HL-60 (cell line): Measurements from ENCODE around the gene HS3ST4.

Source experiments
- DNase-seq, 2 experiments: peaks; one replicate each; pipeline ENCODE4 v3.0.0-alpha.2; 2010 to 2020; ENCODE audit warnings: low read depth in 1 of 2, low spot score in 1 of 2
- H3K27ac ChIP-seq: fragments of 250-450 bp; sonication (Bioruptor Pico); replicated peaks from 2 replicates; pipeline ENCODE4 v1.5.1; 2020; ENCODE audit warnings: mild to moderate bottlenecking, moderate library complexity
- H3K27me3 ChIP-seq: fragments of 250-450 bp; sonication (Bioruptor Pico); 2 replicates; pipeline ENCODE4 v1.5.1; 2021; ENCODE audit warnings: mild to moderate bottlenecking, moderate library complexity; ENCODE audit not compliant: insufficient read depth, poor library complexity, severe bottlenecking
- H3K4me3 ChIP-seq: replicated peaks from 2 replicates; pipeline ENCODE4 v1.5.1; 2011; ENCODE audit warnings: mild to moderate bottlenecking, control low read depth, low read length; ENCODE audit not compliant: insufficient read depth
- GABPA ChIP-seq: IDR thresholded peaks from 2 replicates; pipeline ENCODE4 v1.6.1; 2012; ENCODE audit warnings: low read depth
- POLR2AphosphoS5 ChIP-seq: IDR thresholded peaks from 2 replicates; pipeline ENCODE4 v1.6.1; 2012; ENCODE audit warnings: low read depth
- SPI1 ChIP-seq: IDR thresholded peaks from 2 replicates; pipeline ENCODE4 v1.6.1; 2012; ENCODE audit warnings: low read depth, mild to moderate bottlenecking, borderline replicate concordance
- TF ChIP-seq, protein P1 (sequence below): IDR thresholded peaks from one replicate; pipeline ENCODE4 v1.5.1; 2011; ENCODE audit warnings: low read length, control low read depth, inconsistent platforms; ENCODE audit not compliant: insufficient read depth
- TF ChIP-seq, protein P2 (sequence below): IDR thresholded peaks from 2 replicates; pipeline ENCODE4 v1.6.1; 2012; ENCODE audit warnings: low read depth; ENCODE audit not compliant: insufficient replicate concordance

The HS3ST4 gene

DNA sequence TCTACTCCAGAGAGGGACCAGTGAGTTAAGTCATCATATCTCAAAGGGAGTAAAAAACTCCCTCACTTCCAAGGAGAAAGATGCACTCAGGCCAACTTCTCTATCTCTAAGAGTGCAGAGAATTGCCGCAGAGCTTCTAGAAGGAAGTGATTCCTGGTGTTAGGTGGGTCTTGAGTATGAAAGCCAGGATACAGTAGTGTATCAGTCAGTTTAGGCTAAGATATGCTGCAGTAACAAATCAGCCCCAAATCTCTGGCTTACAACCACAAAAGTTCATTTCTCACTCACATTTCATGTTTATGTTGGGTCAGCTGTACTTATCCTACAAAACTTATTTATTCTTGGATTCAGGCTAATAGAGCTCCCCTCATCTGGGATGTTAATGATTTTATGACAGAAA is 106.3 kb downstream of the HS3ST4 start:
- TF ChIP-seq GABPA (no peak), SPI1 (no peak)
- TF ChIP-seq, protein P1, sequence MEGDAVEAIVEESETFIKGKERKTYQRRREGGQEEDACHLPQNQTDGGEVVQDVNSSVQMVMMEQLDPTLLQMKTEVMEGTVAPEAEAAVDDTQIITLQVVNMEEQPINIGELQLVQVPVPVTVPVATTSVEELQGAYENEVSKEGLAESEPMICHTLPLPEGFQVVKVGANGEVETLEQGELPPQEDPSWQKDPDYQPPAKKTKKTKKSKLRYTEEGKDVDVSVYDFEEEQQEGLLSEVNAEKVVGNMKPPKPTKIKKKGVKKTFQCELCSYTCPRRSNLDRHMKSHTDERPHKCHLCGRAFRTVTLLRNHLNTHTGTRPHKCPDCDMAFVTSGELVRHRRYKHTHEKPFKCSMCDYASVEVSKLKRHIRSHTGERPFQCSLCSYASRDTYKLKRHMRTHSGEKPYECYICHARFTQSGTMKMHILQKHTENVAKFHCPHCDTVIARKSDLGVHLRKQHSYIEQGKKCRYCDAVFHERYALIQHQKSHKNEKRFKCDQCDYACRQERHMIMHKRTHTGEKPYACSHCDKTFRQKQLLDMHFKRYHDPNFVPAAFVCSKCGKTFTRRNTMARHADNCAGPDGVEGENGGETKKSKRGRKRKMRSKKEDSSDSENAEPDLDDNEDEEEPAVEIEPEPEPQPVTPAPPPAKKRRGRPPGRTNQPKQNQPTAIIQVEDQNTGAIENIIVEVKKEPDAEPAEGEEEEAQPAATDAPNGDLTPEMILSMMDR: no peak
- Histone ChIP-seq H3K4me3 (no peak overlapping the region), H3K27me3 (peaks cover 1% of the 10 kb centered on the region), H3K27ac (no peak overlapping the region)
- DNase-seq: no peak

DNA sequence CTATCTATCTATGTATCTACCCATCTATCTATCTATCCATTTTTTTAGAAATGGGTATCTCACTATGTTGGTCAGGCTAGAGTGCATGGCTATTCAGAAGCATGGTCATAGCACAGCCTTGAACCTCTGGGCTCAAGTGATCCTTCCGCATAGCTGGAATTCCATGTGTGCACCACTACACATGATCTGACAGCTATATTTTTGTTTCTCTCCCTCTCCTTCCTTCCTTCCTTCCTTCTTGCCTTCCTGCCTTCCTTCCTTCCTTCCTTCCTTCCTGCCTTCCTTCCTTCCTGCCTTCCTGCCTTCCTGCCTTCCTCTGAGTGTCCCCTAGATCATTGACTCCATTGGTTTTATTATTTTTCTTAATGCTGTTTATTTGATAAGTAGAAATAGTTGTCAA is 108.1 kb downstream of the HS3ST4 start:
- Histone ChIP-seq H3K27me3 (no peaks in the 10 kb centered on the region), H3K4me3 (no peak overlapping the region), H3K27ac (no peak overlapping the region)
- TF ChIP-seq GABPA (no peak), POLR2AphosphoS5 (no peak), SPI1 (no peak)
- TF ChIP-seq, protein P1: no peak
- TF ChIP-seq, protein P2, sequence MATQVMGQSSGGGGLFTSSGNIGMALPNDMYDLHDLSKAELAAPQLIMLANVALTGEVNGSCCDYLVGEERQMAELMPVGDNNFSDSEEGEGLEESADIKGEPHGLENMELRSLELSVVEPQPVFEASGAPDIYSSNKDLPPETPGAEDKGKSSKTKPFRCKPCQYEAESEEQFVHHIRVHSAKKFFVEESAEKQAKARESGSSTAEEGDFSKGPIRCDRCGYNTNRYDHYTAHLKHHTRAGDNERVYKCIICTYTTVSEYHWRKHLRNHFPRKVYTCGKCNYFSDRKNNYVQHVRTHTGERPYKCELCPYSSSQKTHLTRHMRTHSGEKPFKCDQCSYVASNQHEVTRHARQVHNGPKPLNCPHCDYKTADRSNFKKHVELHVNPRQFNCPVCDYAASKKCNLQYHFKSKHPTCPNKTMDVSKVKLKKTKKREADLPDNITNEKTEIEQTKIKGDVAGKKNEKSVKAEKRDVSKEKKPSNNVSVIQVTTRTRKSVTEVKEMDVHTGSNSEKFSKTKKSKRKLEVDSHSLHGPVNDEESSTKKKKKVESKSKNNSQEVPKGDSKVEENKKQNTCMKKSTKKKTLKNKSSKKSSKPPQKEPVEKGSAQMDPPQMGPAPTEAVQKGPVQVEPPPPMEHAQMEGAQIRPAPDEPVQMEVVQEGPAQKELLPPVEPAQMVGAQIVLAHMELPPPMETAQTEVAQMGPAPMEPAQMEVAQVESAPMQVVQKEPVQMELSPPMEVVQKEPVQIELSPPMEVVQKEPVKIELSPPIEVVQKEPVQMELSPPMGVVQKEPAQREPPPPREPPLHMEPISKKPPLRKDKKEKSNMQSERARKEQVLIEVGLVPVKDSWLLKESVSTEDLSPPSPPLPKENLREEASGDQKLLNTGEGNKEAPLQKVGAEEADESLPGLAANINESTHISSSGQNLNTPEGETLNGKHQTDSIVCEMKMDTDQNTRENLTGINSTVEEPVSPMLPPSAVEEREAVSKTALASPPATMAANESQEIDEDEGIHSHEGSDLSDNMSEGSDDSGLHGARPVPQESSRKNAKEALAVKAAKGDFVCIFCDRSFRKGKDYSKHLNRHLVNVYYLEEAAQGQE: no peak
- no peak for DNase-seq

DNA sequence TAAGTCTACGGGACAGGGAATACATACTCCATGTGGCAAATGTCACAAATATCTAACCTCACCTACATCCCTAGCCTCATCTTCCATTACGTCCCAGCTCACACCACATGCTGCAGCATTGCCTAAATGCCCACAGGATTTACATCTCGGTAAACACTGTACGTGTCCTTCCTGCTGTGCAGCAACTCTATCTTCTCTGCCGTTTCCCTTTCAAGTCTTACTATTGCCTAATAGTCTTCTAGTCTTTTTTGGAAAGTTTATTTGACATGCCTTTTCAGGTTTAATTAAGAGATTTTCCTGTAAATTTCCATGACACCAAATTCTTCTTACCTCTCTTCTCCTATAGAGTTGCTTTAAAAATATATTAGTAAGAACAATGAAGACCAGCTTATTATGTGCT is 120.5 kb downstream of the HS3ST4 start:
- TF ChIP-seq GABPA (no peak), SPI1 (no peak), POLR2AphosphoS5 (no peak)
- TF ChIP-seq, protein P1: no peak
- TF ChIP-seq, protein P2: no peak
- Histone ChIP-seq H3K27me3 (peaks cover 3% of the 10 kb centered on the region), H3K4me3 (no peak overlapping the region), H3K27ac (no peak overlapping the region)
- DNase-seq: no peak

DNA sequence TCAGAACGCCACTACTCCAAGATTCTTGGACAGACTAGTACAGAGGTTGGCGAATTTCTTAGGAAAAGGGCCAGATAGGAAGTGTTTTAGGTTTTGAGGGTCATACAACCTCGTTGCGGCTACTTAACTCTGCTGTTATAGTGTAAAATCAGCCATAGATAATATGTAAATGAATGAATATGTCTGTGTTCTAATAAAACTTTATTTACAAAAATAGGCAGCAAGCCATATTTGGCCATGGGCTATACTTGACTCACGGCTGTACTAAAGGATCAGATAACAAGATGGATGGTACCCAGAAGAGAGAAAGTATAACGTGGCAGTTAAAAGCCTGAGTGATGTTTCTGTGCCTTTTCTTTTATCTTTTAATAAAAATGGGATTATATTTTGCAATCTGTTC is 125.5 kb downstream of the HS3ST4 start:
- no peak for DNase-seq
- TF ChIP-seq, protein P2: no peak
- TF ChIP-seq SPI1: no peak
- no peak for TF ChIP-seq GABPA
- TF ChIP-seq, protein P1: no peak
- no peak for TF ChIP-seq POLR2AphosphoS5

More for the DNA sequence above, 125.5 kb downstream of the HS3ST4 start:
- Histone ChIP-seq H3K4me3 (no peak overlapping the region), H3K27ac (no peak overlapping the region), H3K27me3 (no peaks in the 10 kb centered on the region)
